GM12891 (cell line): ENCODE data around the gene MLYCD.
"Not testable (repeated sequence)": the region's sequence is repeated elsewhere in the genome, so short reads cannot be mapped to it uniquely, and the experiment has no call there.

Experiments
- DNase-seq: peaks from one replicate; pipeline ENCODE4 v3.0.0; 2011; ENCODE audit warnings: low spot score; ENCODE audit not compliant: insufficient read length
- FAIRE-seq: peaks from 2 replicates; lab custom pipeline; 2011; peaks lifted over from hg19 to GRCh38; lab: Jason Lieb, UNC
- PAX5 ChIP-seq: IDR thresholded peaks from 2 replicates; pipeline ENCODE4 v1.6.1; 2011; ENCODE audit warnings: low read length, moderate library complexity, mild to moderate bottlenecking; ENCODE audit not compliant: insufficient read depth, severe bottlenecking
- POLR2A ChIP-seq: IDR thresholded peaks from 2 replicates; pipeline ENCODE4 v1.6.1; 2011; ENCODE audit warnings: low read depth, low read length, control low read depth
- POLR2AphosphoS5 ChIP-seq: IDR thresholded peaks from 2 replicates; pipeline ENCODE4 v1.6.1; 2011; ENCODE audit warnings: low read depth, low read length, control low read depth
- POU2F2 ChIP-seq: IDR thresholded peaks from 2 replicates; pipeline ENCODE4 v1.6.1; 2011; ENCODE audit warnings: low read depth, mild to moderate bottlenecking, control low read depth, low read length, moderate library complexity
- SPI1 ChIP-seq: IDR thresholded peaks from 2 replicates; pipeline ENCODE4 v1.6.1; 2011; ENCODE audit warnings: low read depth, low read length, control low read depth
- TAF1 ChIP-seq: IDR thresholded peaks from 2 replicates; pipeline ENCODE4 v1.6.1; 2011; ENCODE audit warnings: low read depth, low read length, control low read depth

MLYCD gene

GRCh38 chr16:83937267-83937666 lies 38.4 kb downstream of the MLYCD start:
- FAIRE-seq: no peak
- DNase-seq: no peak
- TF ChIP-seq PAX5 (no peak), TAF1 (no peak), POU2F2 (no peak), POLR2AphosphoS5 (no peak), POLR2A (no peak), SPI1 (no peak)

DNA sequence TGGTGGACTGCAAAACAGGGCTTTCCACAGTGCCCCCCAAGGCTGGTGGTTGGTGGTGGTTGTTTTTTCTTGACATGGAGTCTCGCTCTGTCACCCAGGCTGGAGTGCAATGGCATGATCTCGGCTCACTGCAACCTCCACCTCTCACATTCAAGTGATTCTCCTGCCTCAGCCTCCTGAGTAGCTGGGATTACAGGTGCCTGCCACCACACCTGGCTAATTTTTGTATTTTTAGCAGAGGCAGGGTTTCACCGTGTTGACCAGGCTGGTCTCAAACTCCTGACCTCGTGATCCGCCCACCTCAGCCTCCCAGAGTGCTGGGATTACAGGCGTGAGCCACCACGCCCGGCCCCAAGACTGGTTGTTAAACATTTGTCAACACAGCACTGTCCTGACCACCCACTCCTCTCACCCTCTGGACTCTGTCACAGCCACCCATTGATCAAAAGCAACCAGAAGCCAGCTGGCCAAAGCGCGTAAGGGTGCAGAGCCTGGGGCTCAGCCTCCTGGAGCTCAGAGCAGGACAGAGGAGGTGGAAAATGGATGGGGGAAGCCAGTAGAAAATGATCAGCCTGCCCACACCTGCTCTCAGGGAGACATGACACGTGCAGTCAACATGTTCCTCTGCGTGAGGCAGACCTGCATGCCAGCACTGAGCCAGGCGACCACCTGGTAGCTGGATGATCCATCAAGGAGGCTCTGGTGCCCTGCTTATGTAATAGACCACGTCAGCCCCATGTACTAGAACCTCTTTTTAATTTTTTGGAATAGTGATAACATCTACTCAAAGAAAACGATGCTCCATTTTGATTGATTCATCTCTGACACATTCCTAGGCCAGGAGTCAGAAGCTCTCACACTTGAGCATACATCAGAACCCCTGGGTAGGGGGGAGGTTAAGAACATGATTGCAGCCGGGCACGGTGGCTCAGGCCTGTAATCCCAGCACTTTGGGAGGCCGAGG lies 39.3 kb downstream of the MLYCD start:
- DNase-seq: no peak
- no peak for TF ChIP-seq SPI1
- no peak for TF ChIP-seq POLR2AphosphoS5
- no peak for TF ChIP-seq TAF1
- no peak for TF ChIP-seq POU2F2
- TF ChIP-seq POLR2A: no peak
- TF ChIP-seq PAX5: no peak
- FAIRE-seq: no peak

DNA sequence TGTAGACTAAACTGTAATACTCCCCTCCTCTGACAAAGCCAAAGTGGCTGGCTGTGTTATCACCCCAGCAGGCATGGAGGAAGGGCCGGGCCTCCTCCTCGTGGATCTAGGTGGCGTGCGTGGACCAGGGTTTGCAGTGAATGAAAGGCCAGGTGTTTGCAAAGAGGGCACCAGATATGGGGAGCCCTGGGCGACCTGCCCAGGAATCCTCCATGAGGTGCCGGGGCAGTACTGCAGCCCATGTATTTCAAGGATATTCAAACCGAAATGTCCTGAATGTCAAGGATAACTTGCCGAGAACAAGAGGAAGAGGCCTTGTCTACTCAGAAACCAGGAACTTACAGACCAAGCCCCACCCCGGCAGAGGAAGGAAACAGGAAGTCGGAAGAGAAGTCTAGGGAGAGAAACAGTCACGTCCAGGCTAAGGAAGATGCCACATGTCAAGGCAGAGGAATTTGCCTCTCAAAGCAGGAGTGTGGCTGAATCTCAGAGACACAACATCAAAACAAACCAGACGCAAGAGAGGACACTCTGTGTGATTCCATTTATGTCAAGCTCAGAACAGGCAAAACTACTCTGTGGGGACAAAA lies 40.4 kb downstream of the MLYCD start:
- TF ChIP-seq POLR2A: no peak
- TF ChIP-seq TAF1: no peak
- no peak for TF ChIP-seq SPI1
- no peak for TF ChIP-seq POU2F2
- no peak for TF ChIP-seq PAX5
- no peak for TF ChIP-seq POLR2AphosphoS5
- DNase-seq (no peak), FAIRE-seq (no peak)

DNA sequence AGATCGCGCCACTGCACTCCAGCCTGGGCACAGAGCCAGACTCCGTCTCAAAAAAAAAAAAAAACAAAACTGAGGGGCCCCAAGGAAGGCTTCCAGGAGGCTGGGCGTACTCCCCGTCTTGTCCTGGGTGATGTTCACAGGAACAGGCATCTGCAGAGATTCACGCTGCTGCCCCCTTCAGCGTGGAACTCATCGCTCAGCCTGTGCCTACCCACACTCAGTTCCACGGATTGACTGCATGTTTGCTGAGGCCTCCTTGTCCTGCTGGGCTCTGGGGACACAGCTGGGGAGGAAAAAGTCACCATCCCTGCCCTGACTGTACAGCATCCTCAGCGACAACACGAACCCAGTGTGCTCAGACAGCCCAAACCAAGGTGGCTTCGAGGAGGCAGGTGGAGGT lies 41.2 kb downstream of the MLYCD start:
- no peak for TF ChIP-seq TAF1
- no peak for TF ChIP-seq SPI1
- no peak for TF ChIP-seq POLR2A
- DNase-seq (no peak), FAIRE-seq (no peak)

- TF ChIP-seq POLR2AphosphoS5 (no peak), TAF1 (no peak)
- no peak for DNase-seq
- FAIRE-seq: no peak
These were observed 41.9 kb downstream of the MLYCD start for GRCh38 chr16:83940630-83941378.

GRCh38 chr16:83941546-83941945 lies 42.6 kb downstream of the MLYCD start:
- FAIRE-seq, DNase-seq: not testable (repeated sequence)

DNA sequence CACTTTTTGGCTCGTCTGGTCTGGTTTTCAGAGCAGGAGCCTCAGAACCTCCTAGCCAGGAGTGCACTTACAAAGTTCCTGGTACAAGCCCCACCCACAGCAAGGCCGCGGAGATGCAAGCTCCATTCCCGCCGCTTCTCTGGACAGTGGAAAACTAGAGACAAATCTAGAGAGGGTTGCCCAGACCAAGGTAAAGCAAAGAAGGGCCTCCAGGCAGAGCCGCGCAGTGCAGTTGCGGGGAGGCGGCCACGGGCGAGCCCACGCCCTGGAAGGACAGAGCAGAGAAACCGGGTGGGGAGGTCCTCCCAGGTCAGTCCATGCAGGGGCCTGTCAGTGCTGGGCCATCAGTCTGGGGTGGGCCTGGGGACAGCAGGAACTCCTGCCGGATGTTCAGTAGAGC lies 43.2 kb downstream of the MLYCD start:
- DNase-seq: no peak
- TF ChIP-seq PAX5 (no peak), POLR2A (no peak), TAF1 (no peak), SPI1 (no peak), POU2F2 (no peak), POLR2AphosphoS5 (no peak)
- no peak for FAIRE-seq

DNA sequence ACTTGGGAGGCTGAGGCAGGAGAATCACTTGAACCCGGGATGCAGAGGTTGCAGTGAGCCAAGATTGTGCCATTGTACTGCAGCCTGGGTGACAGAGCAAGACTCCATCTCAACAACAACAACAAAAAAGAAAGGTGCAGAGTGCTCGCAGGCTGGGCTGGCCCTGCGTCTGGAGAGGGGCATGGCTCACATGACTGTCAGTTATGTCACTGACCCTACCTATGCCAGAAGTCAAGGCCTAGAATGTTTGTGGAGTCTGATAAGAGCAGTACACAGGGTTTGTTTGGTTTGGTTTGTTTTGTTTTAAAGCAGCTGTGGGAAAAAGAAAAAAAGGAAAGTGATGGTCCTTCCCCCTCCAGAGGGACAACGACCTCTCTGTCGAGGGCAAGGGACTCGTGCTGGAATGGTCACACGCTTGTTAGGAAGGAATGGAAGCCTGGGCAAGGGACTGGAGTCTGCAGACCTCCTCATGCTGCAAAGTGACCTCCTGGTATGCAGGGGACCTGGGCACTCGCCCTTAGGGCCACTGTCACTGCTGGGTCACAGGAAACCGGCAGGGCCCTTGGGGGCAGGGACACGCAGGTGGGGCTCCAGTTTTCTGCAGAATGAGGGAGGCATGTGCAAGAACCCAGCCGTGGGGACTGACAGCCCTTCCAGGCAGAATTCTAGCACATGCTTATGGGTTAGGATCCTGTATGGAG lies 44.0 kb downstream of the MLYCD start:
- FAIRE-seq: no peak
- no peak for TF ChIP-seq POU2F2
- TF ChIP-seq POLR2AphosphoS5: no peak
- no peak for TF ChIP-seq PAX5
- no peak for TF ChIP-seq TAF1
- no peak for TF ChIP-seq POLR2A
- no peak for TF ChIP-seq SPI1
- DNase-seq: no peak

DNA sequence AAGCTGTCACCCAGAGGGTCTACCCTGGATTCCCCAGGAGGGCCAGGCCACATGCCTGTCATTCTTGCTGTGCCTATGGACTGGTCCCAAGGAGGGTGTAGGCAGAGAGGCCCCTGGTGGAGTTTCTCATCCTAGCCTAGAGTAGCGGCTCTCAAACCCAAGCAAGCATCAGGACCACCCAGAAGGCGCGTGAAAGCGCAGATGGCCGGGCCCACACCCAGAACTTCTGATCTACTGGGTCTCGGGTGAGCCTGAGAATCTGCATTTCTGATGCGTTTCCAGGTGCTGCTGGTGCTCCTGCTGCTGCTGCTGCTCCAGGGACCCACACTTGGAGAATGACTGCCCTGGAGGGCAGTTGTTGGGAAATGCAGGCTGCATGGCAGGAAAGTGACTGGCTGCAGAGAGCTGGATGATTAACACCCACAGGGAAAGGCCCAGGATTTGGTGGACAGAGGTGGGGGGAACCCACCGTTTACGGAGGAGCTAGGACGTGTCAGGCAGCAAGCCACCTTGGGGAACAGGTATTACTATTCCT lies 44.7 kb downstream of the MLYCD start:
- DNase-seq (no peak), FAIRE-seq (no peak)
- no peak for TF ChIP-seq SPI1
- no peak for TF ChIP-seq PAX5
- TF ChIP-seq POU2F2: no peak
- no peak for TF ChIP-seq TAF1
- TF ChIP-seq POLR2A: no peak
- TF ChIP-seq POLR2AphosphoS5: no peak

DNA sequence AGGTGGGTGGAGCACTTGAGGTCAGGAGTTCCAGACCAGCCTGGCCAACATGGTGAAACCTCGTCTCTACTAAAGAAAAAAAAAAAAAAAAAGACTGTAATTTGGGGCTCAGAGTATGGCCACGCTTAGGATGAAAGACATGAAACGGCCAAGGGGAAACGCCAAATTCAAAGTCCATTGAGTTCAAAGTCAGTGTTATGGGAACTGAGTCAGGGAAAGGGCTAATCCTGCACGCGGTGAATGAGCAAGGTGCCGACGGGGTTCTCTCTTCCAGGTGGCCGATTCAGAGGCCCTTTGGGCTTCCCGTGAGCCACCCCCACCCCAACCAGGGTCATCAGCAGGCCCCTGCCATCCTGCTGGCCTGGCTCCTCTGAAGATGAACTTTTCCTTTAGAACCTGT lies 46.7 kb downstream of the MLYCD start:
- TF ChIP-seq POLR2AphosphoS5: no peak
- TF ChIP-seq PAX5: no peak
- no peak for TF ChIP-seq POLR2A
- TF ChIP-seq POU2F2: no peak
- no peak for TF ChIP-seq TAF1
- TF ChIP-seq SPI1: no peak
- FAIRE-seq: no peak

More for the DNA sequence above, 46.7 kb downstream of the MLYCD start:
- no peak for DNase-seq
